ENCODE results near the gene LAMB2.

The LAMB2 gene

DNA sequence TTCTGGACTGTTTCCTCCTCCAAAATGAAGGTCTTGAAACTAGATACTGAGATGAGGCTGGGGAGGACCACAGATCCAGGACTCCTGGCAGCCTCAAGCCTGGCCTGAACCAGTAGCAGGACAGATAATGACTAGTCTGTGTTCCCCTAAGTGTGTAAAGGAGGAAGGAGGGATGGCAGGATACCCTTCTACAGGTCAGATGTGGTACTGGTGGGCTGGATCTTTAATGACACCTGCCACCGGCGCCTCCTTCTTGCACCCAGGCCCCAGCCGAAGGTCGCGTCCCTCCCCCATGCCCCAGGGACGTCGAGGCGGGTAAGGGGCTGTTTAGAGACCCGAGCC is 12.8 kb downstream of the LAMB2 start:
- no peak for DNase-seq

DNA sequence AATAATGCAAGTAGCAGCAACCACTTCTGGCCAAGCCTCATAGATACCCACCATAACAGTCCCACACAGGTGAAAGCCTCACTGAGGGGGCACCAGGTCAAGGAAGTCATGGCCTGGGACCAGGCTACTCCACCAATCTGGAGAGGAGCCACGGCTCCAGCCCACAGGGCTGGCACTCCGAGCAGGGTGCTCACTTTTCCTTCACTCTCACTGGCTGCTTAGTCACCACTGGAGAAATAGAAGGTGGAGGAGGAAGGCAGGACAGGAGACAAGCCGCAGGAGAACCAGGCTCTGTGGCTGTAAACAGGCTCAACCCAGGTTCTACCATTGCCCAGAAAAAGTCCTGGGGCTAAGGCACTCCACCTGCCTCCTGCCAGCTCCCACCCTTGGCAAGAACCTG is 13.4 kb downstream of the LAMB2 start:
- no peak for DNase-seq

DNA sequence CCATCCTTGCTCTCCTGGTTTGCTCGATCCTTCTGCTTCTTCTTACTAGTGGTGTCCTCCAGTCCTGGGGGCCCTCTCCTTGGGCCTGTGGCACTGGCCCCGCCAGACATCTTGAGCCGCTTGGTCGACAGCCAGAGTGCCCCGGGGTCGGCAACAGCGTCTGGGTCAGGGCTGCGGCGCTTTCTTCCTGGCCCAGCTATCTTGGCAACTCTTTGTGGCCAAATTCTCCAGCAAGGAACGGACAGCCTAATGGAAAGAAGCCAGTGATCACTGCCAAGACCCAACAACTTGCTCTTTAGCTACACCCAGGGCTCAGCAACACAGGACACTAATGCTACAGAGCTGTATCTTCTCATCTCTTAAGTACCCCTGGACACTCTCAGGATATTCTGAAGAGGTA is 13.8 kb downstream of the LAMB2 start:
- no peak for DNase-seq

DNA sequence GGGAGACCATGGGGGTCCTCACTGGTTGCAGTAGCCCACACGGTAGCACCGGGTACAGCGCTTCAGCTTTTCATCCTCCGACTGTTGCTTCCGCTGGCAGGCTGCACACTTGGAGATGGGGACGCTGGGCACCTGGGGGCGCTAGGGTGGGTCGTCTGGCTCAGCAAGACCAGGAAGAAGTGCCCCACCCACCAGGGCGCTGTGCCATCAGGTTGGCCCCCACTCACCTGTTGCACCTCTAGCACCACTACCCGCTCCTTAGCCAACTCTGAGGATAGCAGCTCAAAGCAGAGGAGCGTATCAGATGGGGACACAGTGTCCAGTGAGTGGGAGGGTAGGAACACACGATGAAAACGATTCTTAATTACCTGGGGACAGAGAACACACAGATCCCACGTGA is 20.6 kb downstream of the LAMB2 start:
- DNase-seq, result no peak

DNA sequence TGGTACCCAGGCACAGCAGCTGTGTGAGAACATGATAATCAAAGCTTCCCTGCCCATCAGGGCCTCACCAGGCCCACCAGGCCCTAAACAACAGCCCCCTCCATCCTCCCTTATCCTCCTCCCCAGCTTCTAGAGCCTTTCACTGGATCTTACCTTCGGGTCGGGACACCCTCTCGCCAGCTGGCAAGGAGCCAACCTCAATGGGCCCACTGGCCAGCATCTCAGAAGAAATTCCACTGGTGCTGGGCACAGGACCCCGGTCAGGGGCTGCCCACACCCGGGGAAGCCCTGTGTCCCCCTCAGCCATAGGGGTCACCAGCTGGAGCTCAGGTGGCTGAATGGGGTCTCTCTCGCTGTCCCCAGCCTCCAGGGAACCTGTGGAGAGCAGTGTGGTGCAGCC is 21.5 kb downstream of the LAMB2 start:
- DNase-seq, result no peak

DNA sequence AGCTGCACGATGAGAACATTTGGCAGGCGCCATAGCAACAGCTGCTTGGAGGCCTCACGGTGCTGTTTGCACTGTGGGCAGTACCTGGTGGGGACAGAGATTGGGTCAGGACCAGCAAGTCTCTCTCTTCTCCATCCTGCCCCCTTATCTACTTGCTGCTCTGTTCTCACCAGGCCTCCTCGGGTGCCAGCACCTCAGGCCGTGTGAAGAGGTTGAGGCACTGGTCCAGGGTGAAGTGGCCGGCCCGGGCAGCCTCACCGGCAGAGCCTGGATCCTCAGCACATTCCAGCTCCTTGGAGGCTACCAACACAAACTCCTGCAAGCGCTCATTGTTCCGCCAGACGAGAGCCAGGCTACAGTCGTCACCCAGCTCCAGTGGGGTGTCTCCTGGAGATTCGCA is 22.1 kb downstream of the LAMB2 start:
- no peak for DNase-seq

DNA sequence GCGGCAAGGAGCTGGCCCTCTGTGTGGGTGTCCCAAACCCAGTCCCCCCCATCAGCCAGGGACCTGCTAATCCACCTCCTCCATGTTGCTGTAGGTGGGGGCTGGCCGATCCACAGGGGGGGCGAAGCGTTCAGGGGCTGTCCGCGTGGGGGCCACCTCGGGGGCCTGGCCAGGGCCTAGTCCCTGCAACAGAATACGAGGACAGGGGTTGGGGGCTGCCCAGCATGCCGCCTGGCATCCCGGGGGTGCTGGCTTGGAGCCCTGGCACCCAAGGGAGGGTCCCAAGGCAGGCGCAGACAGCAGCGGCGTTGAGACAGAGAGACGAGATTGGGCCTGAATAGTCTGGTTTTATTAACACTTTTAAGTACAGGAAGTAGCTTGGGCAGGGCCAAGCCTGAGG is 24.5 kb downstream of the LAMB2 start:
- no peak for DNase-seq

DNA sequence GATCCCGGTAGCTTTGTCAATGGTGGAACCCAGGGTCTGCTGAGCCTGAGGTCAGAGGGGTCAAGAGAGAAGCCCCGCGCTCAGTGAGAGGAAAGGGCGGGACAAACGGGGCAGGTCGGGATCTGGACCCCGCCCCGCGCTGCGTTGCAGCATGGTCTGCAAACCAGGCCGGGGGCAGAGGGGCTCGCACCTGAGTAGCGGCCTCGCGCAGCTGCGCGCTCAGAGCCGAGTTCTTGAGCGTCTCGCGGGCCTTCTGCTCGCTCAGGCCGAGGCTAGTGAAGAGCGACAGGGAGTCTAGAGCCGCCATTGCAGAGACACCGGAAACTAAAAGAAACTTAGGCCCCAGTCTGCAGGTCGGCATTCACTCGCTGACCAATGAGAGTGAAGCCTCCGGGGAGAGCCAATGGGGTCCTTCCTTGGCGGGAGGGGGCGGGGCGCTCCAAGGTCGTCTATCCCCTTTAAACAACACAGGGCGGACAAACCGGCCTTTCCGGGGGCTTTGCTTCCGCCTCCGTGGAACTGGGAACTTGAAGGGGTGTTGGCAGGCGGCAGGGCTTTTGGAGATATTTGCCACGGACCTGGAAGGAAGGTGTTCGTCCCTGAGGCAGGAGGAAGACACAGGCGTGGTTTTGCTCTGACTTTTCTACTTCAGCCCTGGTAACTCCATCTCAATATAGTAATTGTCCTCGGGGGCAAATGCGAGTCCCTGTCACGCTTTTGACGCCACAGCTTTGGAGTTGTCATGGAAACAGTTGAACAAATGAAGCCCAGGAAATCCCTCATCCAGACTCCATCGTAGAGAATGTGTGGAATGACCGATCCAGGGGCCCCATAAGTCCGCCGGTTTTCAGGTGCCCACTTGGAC is 28.2 kb downstream of the LAMB2 start, which contains the start of gene QARS1:
Gene QARS1, minus strand, starts transcription at position 331 of the 865 bp plus-strand sequence. Its CDS starts 24 bp downstream, at position 307.
- DNase-seq, result peak; percentile 70

DNA sequence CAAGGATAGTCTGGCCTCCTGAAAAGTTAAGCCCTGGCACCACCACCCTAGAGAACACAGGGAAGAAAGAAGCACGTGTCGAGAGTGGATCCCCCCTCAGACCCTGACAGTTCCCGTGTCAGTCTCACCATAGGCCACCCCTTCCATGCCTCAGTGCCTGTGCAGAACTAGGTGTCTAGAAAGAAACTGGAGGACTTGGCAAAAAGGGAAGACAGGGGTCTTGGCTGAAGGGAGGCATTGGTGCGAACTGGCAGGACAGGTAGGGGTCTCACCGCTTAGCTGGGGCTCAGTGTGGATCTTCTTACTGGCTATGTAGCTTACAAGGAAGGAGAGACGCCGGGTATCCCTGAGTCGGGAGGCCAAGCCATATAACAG is 28.8 kb downstream of the LAMB2 start:
- no peak for DNase-seq

DNA sequence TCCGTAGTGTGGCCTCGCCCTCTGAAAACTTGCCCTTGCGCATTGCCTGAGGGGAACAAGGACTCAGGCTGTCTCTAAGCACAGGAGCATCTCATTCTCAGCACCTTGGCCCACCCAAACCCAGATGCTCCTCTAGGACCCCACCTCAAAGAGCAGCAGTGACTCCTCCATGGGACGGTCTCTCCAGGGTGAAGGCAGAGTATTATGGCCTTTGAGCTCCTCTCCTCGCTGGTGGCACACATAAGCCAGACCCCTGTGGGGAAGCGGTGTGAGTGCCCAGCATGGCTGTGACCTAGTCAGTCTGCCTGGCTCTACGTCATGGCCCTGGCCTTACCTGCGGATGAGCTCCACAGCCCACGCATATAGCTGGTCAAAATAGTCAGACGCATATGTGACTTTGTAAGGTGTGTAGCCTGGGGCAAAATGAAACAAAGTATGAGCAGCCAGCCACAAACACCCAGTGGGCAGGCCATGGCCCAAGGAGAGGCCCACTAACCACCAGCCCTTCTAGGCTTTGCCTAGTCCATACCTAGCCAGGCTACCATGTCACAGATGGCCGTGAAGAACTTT is 32.7 kb downstream of the LAMB2 start:
- DNase-seq, result no peak

DNA sequence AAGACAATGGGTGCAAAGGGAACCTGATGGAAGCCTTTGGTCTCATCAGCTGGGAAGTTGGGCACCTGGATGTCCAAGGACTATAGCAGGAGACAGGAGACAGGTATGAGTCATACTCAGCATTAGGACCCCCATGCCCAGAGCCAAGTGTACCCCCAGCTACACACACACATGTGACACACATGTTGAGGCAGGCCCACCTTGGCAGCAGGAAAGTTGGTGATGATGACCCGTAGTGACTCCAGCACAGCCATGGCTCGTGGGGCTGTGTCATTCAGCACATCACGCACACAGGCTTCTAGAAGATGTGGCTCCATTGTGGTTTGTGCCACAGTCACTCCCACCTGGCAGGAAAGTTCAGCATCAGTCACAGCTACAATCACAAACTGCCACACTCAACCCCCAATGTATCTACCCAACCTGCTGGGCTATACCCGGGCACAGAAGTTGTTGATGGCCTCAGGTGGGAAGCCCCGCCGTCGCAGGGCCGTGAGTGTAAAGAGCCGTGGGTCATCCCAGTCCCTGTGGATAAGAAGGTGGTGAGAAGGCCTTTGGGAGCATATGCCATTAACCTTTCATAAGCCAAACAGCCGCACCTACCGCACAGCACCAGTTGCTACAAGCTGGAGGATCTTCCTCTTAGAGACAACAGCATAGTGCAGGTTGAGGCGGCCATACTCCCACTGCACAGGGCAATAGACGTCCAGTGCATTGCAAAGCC is 33.8 kb downstream of the LAMB2 start:
- DNase-seq, result no peak

DNA sequence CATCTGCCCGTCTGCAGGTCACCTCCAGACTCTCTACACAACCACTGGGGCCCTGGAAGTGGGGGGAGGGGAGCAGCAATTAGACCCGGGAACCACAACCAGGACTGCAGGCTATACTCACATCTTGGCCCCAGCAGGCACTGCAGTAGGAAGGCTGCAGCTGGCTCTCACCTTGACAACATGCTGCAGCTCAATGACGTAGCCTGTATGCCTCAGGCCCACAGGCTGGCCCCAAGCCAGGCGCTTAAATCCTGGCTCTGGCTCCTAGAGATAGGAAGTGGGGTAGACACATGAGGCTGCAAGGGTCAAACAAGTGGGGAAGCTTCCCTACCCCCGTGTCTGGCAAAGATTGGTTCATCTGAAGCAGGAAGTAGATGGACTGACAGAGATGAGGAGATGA is 34.4 kb downstream of the LAMB2 start:
- no peak for DNase-seq

DNA sequence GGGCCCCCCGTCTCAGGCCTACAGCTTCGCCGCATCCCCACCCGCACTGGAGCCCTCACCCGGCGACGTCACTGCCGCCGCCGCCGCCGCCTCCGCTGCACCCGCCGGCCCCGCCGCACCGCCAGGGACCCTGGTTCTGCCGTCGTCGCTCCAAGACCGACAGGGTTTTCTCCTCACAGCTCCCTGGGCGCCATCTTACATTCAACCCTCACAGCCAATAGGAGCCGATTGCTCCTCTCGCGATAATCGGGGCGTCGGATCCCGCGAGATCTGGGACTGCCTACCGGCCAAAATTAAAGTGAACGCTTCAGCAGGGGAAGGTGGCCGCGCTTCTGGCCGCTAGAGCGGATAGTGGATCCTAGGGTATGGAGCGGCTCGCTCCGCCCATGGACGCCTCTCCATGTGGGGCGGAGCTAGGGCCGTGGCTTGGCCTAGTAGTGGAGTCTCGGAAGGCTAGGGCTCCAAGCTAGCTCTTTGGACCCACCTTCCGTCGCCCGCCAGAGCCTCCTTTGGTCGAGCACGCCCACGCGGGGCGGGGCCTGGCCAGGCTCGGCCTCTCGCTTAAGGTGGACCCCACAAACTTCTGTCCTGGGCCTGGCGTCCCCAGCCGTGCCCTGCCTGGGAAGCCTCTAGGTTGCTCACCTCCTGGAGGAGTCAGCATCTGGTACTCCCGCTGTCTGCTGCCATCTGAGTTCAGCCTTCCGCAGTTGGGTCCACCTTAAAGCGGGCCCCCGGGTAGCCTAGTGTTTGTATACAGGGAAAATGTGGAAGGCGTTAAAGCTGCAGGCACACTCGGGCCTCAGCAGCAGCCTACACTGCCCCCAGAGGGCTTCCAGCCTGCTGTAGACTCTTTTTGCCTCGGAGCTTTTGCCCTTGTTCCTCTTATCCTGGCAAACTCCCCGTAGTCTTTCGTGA is 38.7 kb downstream of the LAMB2 start, which contains the start of gene QRICH1:
Gene QRICH1, minus strand, starts transcription at position 219 of the 915 bp plus-strand sequence. CDS start 17,054 bp downstream, outside the sequence.
- peak; percentile 92 for DNase-seq

DNA sequence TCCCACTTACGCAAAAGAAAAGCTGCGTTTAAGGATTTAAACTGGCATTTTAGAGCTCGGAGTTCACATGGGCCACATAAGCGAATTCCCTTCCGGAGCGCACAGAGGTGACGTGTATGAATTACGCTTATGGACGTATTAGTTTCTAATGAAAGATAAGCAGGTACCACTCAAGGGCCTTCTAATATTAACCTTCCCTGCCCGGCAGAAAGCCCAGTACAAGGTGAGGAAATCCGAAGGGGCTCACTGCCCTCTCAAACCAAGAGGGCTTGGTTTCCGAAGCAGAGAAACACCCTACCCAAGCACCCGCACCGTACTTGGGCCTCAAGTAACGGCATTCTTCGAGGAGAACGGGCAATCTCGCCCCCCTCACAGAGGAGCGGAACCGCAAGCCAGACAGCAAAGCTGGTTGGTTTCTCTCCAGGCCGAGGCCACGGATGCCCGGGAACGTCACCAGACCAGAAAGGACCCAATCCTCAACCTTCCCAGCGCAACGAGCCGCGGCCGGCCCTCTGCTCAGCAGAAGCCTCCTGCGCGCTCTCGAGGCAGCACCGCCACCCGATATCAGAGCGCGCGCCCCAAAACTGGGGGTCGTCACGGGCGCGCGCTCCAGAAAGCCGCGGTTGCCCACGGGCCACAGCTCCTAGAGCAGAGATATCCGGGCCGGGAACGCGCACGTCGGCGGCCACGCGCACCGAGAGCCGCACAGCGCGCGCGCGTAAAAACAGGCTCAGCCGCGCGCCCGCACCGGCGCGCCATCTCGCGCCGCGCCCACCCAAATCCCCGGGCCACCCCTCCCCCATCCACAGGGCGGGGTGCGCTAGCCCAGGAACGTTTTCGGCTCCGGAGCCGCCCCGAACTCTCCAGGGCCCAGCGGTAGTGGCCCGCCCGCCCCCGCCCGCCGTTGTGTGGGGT is 39.7 kb downstream of the LAMB2 start:
- DNase-seq, result peak; percentile 3

DNA sequence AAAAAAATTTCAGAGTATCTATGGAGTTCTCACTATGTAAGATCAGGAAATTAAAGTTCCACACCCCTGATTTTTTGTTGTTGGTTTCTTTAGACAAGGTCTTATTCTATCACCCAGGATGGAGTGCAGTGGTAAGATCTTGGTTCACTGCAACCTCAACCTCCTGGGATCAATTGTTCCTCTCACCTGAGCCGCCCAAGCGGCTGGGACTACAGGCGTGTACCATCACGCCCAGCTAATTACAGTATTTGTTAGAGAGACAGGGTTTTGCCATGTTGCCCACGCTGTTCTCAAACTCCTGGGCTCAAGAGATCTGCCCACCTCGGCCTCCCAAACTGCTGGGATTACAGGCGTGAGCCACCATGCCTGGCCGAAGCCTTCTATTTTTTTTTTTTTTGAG is 51.4 kb downstream of the LAMB2 start:
- no peak for DNase-seq

DNA sequence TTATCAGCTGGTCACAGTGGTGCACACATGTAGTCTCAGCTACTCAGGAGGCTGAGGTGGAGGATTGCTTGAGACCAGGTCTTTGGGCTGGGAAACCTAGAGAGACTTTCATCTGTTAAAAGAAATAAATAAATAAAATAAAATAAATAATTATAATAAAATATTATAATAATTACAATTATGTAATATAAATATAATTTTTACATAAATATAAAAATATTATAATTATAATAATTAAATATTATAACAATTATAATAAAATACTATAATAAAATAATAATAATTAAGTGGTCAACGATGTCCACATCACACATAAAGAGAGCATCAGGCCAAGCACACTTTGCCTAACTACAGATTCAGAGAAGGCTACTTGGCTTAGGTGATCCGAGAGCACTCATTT is 53.6 kb downstream of the LAMB2 start:
- DNase-seq, result no peak

DNA sequence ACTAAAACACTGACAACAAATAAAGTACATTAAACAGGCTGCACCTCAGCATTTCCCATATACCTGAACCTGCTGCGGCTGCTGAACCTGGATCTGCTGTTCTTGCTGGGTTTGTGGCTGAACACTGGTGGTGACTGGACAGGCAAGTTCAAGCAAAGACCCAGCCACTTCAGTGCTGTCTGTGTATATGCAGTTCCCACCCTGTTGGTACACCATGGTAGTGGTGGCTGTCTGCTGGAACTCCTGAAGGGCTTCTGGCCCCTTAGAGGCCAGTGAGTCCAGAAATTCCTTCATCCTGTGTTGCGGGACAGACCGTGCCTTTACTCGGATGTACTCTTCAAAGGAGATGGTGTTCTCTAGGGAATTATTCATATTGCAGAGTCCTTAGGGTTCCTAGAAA is 56.2 kb downstream of the LAMB2 start:
- no peak for DNase-seq

DNA sequence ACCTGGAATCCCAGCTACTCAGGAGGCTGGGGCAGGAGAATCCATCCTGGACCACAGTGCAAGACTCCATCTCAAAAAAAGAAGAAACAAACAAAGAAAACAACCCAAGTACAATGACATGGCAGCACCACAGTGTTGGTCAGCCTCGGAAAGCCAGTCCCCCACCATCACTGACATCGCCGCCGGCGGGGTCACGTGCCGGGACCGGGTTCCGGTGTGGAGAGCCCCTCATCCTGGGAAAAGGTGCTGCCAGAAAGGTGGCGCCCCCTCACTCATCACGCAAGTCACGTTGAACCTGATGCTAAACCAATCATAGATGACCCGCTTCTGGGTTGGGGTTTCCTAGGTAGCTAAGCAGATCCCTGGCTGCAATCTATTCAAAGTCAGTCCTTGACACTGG is 56.7 kb downstream of the LAMB2 start:
- no peak for DNase-seq
